Urinary bladder (tissue), 2 donors: ENCODE measurements around the gene FAM209B. TPM values are rescaled to one million over a fixed set of nuclear protein-coding genes. Genes with fewer than 3 reads are reported as not detected.

Experiments
- polyA plus RNA-seq: library from polyadenylated mRNA; stranded (reverse); fragments of 200-250 nt; gene quantifications from one replicate; pipeline ENCODE4 v1.2.3, GENCODE V29; 2013
- total RNA-seq: library from RNA; depleted of rRNA; stranded (reverse); fragments of >200 nt; gene quantifications from one replicate; pipeline ENCODE4 v1.2.3, GENCODE V29; 2014
- donor health status: healthy.

Gene FAM209B
- total and polyA plus RNA-seq, 2 donors: 0.28 TPM; not detected in 1

Other genes starting within 250 kb of the FAM209B start
- gene FAM210B, start 174.3 kb upstream of the FAM209B start, total RNA-seq: 31.2 TPM
- 49.0 TPM for gene FAM210B, start 174.3 kb upstream of the FAM209B start, polyA plus RNA-seq
- 13.5 TPM for gene AURKA, start 141.0 kb upstream of the FAM209B start, total RNA-seq
- 2.5 TPM for gene AURKA, start 141.0 kb upstream of the FAM209B start, polyA plus RNA-seq
- 40.8 TPM for gene CSTF1, start 140.6 kb upstream of the FAM209B start, total RNA-seq
- gene CSTF1, start 140.6 kb upstream of the FAM209B start, polyA plus RNA-seq: 18.8 TPM
- gene CASS4, start 121.0 kb upstream of the FAM209B start, total RNA-seq: 1.9 TPM
- 1.1 TPM for gene CASS4, start 121.0 kb upstream of the FAM209B start, polyA plus RNA-seq
- gene RTF2, start 64.6 kb upstream of the FAM209B start, total RNA-seq: 49.3 TPM
- gene RTF2, start 64.6 kb upstream of the FAM209B start, polyA plus RNA-seq: 115 TPM
- not detected for gene FAM209A, start 8.5 kb upstream of the FAM209B start, total RNA-seq
- 0.15 TPM for gene FAM209A, start 8.5 kb upstream of the FAM209B start, polyA plus RNA-seq
- 1.8 TPM for gene TFAP2C, start 96.1 kb downstream of the FAM209B start, total RNA-seq
- 1.2 TPM for gene TFAP2C, start 96.1 kb downstream of the FAM209B start, polyA plus RNA-seq